ENCODE measurements around the gene RUNX2.

RUNX2 gene

DNA sequence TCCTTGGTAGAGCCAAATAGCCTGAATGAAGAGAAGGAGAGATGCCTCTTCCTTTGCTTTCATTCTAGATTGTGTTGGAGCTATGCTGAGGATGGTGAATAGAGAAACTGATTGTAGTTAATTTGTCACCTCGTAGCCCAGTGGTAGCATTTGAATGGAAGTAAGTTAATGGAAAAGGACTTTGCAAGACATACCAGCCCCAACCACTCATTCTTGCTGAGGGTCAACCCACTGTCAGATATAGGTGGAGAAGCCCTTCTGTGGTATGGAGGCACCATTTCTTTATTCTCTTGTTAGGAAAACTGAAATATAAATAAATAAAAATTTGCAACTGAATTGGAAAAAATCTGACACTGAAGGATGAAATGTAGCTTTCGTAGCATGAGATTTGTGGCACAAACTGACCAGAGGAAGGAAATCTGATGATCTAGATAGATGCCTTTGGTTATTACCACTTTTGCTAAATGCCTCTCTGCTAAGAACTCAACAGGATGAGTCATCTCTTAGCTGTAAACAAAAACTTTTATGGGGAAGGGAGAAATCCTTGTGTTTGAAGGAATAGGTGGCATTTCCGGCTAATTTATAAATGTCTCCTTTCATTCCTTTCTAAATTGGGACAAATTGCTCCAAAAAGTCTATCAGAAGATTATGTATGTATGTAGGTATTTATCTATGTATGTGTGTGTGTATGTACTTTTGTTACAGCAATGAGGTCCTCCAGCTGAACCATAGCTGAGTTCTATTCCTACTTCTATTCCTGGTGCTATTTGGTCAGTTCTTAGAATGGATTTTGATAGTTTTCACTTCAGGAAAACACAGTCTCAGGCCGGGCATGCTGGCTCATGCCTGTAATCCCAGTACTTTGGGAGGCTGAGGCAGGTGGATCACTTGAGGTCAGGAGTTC is 126.1 kb downstream of the RUNX2 start (continued):
- TF ChIP-seq, protein P1, sequence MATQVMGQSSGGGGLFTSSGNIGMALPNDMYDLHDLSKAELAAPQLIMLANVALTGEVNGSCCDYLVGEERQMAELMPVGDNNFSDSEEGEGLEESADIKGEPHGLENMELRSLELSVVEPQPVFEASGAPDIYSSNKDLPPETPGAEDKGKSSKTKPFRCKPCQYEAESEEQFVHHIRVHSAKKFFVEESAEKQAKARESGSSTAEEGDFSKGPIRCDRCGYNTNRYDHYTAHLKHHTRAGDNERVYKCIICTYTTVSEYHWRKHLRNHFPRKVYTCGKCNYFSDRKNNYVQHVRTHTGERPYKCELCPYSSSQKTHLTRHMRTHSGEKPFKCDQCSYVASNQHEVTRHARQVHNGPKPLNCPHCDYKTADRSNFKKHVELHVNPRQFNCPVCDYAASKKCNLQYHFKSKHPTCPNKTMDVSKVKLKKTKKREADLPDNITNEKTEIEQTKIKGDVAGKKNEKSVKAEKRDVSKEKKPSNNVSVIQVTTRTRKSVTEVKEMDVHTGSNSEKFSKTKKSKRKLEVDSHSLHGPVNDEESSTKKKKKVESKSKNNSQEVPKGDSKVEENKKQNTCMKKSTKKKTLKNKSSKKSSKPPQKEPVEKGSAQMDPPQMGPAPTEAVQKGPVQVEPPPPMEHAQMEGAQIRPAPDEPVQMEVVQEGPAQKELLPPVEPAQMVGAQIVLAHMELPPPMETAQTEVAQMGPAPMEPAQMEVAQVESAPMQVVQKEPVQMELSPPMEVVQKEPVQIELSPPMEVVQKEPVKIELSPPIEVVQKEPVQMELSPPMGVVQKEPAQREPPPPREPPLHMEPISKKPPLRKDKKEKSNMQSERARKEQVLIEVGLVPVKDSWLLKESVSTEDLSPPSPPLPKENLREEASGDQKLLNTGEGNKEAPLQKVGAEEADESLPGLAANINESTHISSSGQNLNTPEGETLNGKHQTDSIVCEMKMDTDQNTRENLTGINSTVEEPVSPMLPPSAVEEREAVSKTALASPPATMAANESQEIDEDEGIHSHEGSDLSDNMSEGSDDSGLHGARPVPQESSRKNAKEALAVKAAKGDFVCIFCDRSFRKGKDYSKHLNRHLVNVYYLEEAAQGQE (tag by site-specific recombination; IDR thresholded peaks at IDR 0.05): no peak
- TF ChIP-seq ZNF114 (tag by site-specific recombination; IDR thresholded peaks at IDR 0.05) (no peak), ZSCAN16 (tag by site-specific recombination; IDR thresholded peaks at IDR 0.05) (no peak), ZNF555 (tag by site-specific recombination; conservative IDR thresholded peaks at IDR 0.05) (no peak), ZNF19 (tag by site-specific recombination; IDR thresholded peaks at IDR 0.05; ENCODE audit: low read depth) (no peak), ZNF394 (tag by site-specific recombination; IDR thresholded peaks at IDR 0.05; ENCODE audit: borderline replicate concordance) (no peak), ZNF777 (tag by site-specific recombination; IDR thresholded peaks at IDR 0.05; ENCODE audit: borderline replicate concordance) (no peak), ZNF174 (tag by site-specific recombination; IDR thresholded peaks at IDR 0.05) (no peak), ZNF768 (tag by site-specific recombination; IDR thresholded peaks at IDR 0.05) (no peak), MYNN (tag by site-specific recombination; IDR thresholded peaks at IDR 0.05; ENCODE audit: borderline replicate concordance) (no peak), FEZF1 (tag by site-specific recombination; IDR thresholded peaks at IDR 0.05) (peak; percentile 28; the same call in 1 of the 2 replicates)
- TF ChIP-seq, protein P2, sequence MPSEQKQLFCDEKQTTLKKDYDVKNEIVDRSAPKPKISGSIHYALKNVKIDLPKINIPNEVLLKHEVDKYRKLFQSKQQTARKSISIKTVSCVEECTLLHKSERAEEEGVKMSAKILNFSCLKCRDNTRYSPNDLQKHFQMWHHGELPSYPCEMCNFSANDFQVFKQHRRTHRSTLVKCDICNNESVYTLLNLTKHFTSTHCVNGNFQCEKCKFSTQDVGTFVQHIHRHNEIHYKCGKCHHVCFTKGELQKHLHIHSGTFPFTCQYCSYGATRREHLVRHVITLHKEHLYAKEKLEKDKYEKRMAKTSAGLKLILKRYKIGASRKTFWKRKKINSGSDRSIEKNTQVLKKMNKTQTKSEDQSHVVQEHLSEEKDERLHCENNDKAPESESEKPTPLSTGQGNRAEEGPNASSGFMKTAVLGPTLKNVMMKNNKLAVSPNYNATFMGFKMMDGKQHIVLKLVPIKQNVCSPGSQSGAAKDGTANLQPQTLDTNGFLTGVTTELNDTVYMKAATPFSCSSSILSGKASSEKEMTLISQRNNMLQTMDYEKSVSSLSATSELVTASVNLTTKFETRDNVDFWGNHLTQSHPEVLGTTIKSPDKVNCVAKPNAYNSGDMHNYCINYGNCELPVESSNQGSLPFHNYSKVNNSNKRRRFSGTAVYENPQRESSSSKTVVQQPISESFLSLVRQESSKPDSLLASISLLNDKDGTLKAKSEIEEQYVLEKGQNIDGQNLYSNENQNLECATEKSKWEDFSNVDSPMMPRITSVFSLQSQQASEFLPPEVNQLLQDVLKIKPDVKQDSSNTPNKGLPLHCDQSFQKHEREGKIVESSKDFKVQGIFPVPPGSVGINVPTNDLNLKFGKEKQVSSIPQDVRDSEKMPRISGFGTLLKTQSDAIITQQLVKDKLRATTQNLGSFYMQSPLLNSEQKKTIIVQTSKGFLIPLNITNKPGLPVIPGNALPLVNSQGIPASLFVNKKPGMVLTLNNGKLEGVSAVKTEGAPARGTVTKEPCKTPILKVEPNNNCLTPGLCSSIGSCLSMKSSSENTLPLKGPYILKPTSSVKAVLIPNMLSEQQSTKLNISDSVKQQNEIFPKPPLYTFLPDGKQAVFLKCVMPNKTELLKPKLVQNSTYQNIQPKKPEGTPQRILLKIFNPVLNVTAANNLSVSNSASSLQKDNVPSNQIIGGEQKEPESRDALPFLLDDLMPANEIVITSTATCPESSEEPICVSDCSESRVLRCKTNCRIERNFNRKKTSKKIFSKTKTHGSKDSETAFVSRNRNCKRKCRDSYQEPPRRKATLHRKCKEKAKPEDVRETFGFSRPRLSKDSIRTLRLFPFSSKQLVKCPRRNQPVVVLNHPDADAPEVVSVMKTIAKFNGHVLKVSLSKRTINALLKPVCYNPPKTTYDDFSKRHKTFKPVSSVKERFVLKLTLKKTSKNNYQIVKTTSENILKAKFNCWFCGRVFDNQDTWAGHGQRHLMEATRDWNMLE (tag by site-specific recombination; conservative IDR thresholded peaks at IDR 0.05; ENCODE audit: low read depth): peak; percentile 18; the same call in 1 of the 2 replicates
- TF ChIP-seq, protein P3, sequence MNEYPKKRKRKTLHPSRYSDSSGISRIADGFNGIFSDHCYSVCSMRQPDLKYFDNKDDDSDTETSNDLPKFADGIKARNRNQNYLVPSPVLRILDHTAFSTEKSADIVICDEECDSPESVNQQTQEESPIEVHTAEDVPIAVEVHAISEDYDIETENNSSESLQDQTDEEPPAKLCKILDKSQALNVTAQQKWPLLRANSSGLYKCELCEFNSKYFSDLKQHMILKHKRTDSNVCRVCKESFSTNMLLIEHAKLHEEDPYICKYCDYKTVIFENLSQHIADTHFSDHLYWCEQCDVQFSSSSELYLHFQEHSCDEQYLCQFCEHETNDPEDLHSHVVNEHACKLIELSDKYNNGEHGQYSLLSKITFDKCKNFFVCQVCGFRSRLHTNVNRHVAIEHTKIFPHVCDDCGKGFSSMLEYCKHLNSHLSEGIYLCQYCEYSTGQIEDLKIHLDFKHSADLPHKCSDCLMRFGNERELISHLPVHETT (tag by site-specific recombination; IDR thresholded peaks at IDR 0.05): no peak
- TF ChIP-seq, protein P4, sequence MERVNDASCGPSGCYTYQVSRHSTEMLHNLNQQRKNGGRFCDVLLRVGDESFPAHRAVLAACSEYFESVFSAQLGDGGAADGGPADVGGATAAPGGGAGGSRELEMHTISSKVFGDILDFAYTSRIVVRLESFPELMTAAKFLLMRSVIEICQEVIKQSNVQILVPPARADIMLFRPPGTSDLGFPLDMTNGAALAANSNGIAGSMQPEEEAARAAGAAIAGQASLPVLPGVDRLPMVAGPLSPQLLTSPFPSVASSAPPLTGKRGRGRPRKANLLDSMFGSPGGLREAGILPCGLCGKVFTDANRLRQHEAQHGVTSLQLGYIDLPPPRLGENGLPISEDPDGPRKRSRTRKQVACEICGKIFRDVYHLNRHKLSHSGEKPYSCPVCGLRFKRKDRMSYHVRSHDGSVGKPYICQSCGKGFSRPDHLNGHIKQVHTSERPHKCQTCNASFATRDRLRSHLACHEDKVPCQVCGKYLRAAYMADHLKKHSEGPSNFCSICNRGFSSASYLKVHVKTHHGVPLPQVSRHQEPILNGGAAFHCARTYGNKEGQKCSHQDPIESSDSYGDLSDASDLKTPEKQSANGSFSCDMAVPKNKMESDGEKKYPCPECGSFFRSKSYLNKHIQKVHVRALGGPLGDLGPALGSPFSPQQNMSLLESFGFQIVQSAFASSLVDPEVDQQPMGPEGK (tag by site-specific recombination; IDR thresholded peaks at IDR 0.05): no peak
- TF ChIP-seq, protein P5, sequence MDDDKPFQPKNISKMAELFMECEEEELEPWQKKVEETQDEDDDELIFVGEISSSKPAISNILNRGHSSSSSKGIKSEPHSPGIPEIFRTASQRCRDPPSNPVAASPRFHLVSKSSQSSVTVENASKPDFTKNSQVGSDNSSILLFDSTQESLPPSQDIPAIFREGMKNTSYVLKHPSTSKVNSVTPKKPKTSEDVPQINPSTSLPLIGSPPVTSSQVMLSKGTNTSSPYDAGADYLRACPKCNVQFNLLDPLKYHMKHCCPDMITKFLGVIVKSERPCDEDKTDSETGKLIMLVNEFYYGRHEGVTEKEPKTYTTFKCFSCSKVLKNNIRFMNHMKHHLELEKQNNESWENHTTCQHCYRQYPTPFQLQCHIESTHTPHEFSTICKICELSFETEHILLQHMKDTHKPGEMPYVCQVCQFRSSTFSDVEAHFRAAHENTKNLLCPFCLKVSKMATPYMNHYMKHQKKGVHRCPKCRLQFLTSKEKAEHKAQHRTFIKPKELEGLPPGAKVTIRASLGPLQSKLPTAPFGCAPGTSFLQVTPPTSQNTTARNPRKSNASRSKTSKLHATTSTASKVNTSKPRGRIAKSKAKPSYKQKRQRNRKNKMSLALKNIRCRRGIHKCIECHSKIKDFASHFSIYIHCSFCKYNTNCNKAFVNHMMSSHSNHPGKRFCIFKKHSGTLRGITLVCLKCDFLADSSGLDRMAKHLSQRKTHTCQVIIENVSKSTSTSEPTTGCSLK (tag by site-specific recombination; IDR thresholded peaks at IDR 0.05): no peak
- TF ChIP-seq, protein P6, sequence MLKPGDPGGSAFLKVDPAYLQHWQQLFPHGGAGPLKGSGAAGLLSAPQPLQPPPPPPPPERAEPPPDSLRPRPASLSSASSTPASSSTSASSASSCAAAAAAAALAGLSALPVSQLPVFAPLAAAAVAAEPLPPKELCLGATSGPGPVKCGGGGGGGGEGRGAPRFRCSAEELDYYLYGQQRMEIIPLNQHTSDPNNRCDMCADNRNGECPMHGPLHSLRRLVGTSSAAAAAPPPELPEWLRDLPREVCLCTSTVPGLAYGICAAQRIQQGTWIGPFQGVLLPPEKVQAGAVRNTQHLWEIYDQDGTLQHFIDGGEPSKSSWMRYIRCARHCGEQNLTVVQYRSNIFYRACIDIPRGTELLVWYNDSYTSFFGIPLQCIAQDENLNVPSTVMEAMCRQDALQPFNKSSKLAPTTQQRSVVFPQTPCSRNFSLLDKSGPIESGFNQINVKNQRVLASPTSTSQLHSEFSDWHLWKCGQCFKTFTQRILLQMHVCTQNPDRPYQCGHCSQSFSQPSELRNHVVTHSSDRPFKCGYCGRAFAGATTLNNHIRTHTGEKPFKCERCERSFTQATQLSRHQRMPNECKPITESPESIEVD (tag by site-specific recombination; IDR thresholded peaks at IDR 0.05): peak; percentile 86
